HG03135 (cell line): ENCODE results near the gene RETSAT.
"Not testable (repeated sequence)": the region's sequence is repeated elsewhere in the genome, so short reads cannot be mapped to it uniquely, and the experiment has no call there.

Experiments
- ATAC-seq: cut with Tn5 transposase; IDR thresholded peaks from one replicate; pipeline ENCODE4 v1.9.1; 2021; ENCODE audit warnings: mild to moderate bottlenecking, moderate library complexity; ENCODE audit not compliant: unreplicated experiment

Gene RETSAT

DNA sequence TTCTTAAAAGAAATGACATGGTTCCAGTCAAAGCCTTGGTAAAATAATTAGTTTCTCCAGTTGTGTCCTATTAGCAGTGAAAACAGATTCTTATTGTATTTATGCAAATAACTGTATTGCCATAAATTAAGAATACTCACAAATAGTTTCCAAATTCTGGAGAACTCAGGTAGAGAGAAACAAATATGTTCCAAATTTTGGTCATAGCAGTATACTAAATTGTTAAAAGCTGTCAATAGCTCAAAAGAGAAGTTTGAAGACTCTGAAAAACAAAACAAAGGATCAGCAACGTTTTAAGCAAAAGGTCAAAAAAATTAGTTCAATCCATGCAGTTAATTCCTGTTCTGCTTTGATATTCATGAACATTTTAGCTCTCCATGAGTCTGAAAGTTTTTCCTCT lies 25.7 kb upstream of the RETSAT start:
- ATAC-seq, result no peak

- no peak for ATAC-seq
These were observed 23.9 kb upstream of the RETSAT start for GRCh38 chr2:85378257-85378656.

GRCh38 chr2:85377083-85377482 lies 22.8 kb upstream of the RETSAT start:
- no peak for ATAC-seq

GRCh38 chr2:85376291-85377065 lies 22.1 kb upstream of the RETSAT start:
- no peak for ATAC-seq

DNA sequence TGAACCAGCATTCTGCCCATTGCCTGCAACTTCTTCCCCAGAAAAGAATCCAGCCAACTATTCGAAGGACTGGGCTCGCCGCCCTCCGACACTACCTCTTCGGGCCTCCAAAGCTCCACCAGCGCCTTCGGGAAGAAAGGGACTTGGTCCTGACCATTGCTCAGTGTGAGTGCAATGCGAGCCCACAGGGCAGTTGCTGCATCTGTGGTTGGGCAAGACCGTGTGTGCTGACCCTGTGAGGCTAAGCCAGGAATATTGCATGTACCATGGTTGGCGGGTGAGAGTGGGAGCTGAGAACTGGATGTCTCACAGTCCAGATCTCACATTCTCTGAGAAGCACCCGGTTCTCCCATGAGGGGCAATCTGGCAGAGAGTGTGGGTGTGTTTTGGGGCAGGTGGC lies 16.7 kb upstream of the RETSAT start:
- no peak for ATAC-seq

- ATAC-seq, result no peak
These were observed 15.2 kb upstream of the RETSAT start for GRCh38 chr2:85369500-85369899.

DNA sequence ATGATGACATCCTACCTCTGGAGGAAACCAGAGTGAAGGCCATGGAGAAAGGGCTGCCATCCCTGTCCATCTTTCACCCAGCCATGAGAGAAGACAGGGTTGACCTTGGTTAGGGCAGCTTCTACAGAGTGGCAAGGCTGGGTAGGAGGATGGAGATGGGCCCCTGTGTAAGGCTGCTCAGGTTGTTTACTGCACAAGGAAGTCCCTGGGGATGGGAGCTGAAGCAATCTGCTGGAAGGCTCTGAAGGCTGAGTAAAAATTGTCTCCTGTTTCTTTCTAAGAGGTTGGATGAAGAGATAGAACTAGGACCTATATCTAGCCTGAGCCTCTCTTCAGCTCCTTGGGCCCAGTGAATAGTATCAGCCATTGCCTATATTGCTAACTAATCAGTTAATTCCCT lies 14.6 kb upstream of the RETSAT start:
- ATAC-seq, result no peak

GRCh38 chr2:85367180-85367579 lies 12.9 kb upstream of the RETSAT start:
- ATAC-seq, result no peak

DNA sequence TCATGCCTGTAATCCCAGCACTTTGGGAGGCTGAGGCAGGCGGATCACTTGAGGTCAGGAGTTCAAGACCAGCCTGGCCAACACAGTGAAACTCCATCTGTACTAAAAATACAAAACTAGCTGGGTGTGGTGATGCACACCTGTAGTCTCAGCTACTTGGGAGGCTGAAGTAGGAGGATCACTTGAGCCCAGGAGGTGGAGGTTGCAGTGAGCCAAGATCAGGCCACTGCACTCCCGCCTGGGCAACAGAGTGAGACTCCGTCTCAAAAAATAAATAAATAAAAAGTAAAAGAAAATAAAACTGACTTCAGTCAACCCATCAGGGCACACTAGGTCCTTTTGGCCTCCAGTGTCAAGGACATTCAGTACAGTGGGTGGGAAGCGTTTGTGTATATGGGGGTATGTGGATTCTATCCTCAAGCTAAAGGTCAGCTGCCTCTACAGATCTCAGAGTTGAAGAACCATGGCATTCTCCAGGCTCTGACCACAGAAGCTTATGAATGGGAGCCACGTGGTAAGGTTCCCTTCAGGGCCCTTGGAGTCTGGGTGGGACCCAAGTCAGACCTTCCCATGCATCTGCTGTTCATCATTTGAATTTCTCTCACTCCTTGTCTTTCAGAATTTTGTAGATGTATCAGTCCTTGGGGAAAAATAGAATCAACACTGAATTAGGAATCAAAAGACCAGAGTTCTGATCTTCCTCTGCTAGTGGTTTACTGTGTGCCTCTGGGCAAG lies 8.5 kb upstream of the RETSAT start:
- not testable (repeated sequence) for ATAC-seq

GRCh38 chr2:85357736-85358135 lies 3.4 kb upstream of the RETSAT start:
- no peak for ATAC-seq

DNA sequence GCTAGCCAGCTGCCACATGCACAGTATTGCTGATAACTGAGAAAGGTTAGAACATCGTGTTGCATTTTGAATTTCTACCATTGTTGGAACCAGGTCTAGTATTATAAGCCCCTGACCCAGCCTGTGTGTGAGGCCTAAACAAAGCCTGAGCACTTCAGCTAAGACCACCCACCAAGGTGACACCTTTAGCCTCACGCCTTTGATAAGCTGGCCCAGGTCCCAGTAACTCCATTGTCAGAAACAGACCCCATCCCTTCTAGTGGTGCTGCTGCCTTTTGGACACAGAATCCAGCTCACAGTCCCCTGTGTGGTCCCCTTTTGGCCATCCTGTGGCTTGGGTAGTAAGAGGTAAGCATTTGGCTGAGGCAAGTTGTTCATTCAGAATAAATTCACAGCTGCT lies 1.9 kb upstream of the RETSAT start:
- ATAC-seq, result no peak

GRCh38 chr2:85355521-85355920 lies 1.2 kb upstream of the RETSAT start:
- no peak for ATAC-seq

DNA sequence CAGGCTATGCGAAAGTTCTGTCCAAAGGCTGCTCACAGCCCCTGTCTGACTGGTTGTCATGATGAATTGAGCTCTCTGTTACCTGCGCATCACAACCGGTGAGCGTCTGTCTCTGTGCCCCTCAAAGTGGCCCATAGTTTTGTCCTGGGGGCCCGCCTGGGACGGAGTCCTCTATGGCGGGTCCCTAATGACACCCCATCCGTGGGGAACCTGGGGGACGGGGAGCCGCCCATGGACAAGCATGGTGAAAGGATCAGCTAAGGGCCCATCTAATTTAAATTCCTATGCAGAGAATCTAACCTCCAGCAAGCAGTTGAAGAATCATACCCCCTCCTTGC lies 714 bp upstream of the RETSAT start:
- ATAC-seq, result peak; percentile 11

DNA sequence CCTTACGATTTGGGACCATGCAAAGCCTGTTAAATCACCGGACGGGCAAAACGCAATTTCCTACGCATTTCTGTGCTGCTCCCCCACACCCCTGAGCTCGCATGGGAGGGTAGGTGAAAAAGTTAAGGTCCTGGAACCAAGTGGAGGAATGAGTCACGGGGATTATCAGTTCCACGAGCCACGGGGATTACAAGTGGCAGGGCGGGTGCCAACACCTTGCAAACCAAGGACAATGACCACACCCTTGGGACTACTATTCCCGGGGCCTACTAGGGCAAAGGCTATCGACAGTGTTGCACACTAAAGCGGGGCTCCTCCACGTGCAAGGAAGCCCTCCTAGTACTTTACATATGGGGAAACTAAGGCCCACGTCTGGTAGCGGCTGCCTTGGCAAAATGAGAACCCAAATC lies 447 bp downstream of the RETSAT start:
- ATAC-seq, result no peak

GRCh38 chr2:85347599-85347998 lies 6.7 kb downstream of the RETSAT start:
- ATAC-seq, result no peak

GRCh38 chr2:85344356-85344954 lies 9.9 kb downstream of the RETSAT start:
- ATAC-seq, result no peak

DNA sequence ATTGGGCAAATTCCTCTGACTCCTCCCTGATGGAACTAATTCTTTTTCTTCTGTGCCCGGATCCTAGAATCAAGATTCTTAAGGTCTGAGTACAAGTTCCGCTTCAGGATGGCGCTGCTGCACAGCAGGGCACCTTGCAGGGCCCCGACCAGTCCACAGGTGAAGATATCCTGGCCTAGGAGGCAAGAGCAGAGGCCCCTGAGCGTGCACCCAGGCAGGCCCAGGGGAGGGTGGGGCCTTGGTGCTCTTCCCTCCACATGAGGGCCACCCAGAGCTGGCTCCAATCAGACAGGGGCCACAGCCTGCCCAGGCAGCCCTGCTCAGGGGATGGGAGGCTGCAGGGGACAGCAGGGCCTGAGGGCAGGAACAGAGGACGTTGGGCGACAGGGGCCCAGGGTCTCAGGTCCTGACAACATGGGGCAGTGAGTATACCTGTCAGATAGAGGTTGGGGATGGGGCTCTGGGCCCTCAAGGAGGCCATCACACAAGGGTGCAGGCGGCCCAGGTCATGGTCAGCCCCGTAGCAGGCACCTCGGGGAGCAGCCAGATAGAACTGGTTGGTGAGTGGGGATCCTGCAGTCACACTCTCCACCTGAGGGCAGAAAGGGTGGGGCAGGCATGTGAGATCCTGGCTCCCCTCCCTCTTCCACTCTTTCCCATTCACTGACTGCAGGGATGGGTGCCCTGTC lies 11.0 kb downstream of the RETSAT start:
- ATAC-seq, result not testable (repeated sequence)

DNA sequence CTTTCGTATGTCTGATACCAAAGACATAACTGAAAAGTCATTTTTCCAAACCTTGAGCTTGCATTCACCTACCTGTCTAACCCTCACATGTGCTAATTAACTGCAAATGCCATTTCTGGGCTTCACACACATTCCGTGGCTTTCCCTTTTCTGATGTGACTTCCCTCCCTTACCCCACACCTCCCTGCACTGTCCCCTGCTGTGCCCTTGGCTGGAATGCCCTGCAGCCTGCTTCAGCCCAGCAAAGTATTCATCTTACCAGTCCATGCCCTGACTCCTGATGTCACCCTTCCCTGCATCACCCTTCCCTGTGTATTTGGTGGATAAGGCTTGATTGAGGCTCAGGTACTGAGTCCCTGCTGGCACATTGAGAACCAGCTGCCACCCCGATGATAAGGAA lies 12.2 kb downstream of the RETSAT start:
- ATAC-seq, result no peak

DNA sequence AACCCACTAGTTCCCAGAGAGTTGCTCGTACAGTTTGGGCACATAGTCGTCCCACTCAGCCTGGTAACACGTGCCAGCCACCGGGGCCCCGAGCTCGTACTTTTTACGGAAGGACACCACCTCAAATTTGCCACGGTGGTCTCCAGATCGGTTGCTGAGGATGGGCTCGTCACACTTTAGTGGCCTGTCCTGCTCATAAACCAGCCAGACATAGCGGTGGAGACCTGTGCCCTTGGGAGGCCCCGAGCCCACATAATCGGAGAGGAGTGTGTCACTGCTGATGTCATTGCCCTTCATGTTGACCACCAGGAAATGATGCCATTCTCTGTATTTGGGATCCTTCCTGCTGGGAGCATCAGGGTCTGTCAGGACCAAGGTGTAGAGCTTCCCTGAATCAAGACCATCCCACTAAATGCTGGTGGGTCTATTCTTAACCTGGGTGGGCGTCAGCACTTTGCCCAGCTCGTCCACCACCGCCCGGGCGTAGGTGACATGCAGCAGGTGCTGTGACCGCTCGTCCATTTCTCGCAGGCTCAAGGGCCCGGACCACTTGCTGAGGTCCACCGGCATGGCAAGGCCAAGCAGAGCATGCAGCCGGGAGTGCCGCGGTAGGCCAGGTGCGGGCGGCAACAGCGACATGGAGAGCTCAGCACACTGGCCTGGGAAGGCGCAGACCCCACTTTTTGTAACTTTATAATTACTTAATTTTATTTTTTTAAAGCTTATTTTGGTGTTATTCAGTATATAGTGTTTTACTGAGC lies 12.9 kb downstream of the RETSAT start:
- ATAC-seq, result no peak

- no peak for ATAC-seq
These were observed 14.1 kb downstream of the RETSAT start for GRCh38 chr2:85340034-85340892.
